WTC11 (cell line): ENCODE data around the gene RNF151. TPM values are rescaled to one million over a fixed set of nuclear protein-coding genes. Genes with fewer than 3 reads are reported as not detected.

Experiments used
- ATAC-seq: fragments of 200-7000 bp; cut with Tn5 transposase; 2 replicates; pipeline ENCODE4 v1.10.0; 2021; ENCODE audit warnings: mild to moderate bottlenecking, moderate library complexity
- CTCF ChIA-PET: fragments of 300-600 bp; sonication (Branson Sonifier 250); formaldehyde crosslinking; loops from one replicate; lab custom pipeline; 2021; ENCODE audit warnings: antibody characterized with exemption; lab: Charles Lee
- POLR2A ChIA-PET: fragments of 350-600 bp; sonication (Branson Sonifier 250); formaldehyde crosslinking; loops from one replicate; lab custom pipeline; 2021; ENCODE audit warnings: antibody characterized with exemption; lab: Charles Lee
- DNase-seq: peaks from one replicate; pipeline ENCODE4 v3.0.0; 2021; ENCODE audit warnings: low spot score
- H3K27ac Mint-ChIP-seq: 2 replicates; pipeline ENCODE4 v1.8.0; 2021; ENCODE audit warnings: mixed read lengths
- H3K27me3 Mint-ChIP-seq: 2 replicates; pipeline ENCODE4 v1.8.0; 2021; ENCODE audit warnings: low read depth, mild to moderate bottlenecking, moderate library complexity, mixed read lengths
- H3K36me3 Mint-ChIP-seq: 2 replicates; pipeline ENCODE4 v1.8.0; 2021; ENCODE audit warnings: mixed read lengths
- H3K4me1 Mint-ChIP-seq: 2 replicates; pipeline ENCODE4 v1.8.0; 2022; ENCODE audit warnings: mixed read lengths
- H3K4me3 Mint-ChIP-seq: 2 replicates; pipeline ENCODE4 v1.8.0; 2021; ENCODE audit warnings: mild to moderate bottlenecking, moderate library complexity, mixed read lengths
- H3K9me3 Mint-ChIP-seq: 2 replicates; pipeline ENCODE4 v1.8.0; 2021; ENCODE audit warnings: mixed read lengths
- ATF1 ChIP-seq: sonication (generic); formaldehyde crosslinking; IDR thresholded peaks from 2 replicates; pipeline ENCODE4 v1.8.1; 2023; ENCODE audit warnings: mild to moderate bottlenecking, moderate library complexity, missing genetic modification reagents
- ATF3 ChIP-seq: sonication (generic); formaldehyde crosslinking; conservative IDR thresholded peaks from 2 replicates; pipeline ENCODE4 v1.8.1; 2022; ENCODE audit warnings: mild to moderate bottlenecking, missing genetic modification reagents
- E2F4 ChIP-seq: sonication (generic); formaldehyde crosslinking; IDR thresholded peaks from 2 replicates; pipeline ENCODE4 v1.8.1; 2022; ENCODE audit warnings: low read depth, mild to moderate bottlenecking, moderate library complexity, missing genetic modification reagents, borderline replicate concordance
- ELF4 ChIP-seq: sonication (generic); formaldehyde crosslinking; IDR thresholded peaks from 2 replicates; pipeline ENCODE4 v1.8.1; 2022; ENCODE audit warnings: low read depth, mild to moderate bottlenecking, moderate library complexity, missing genetic modification reagents
- FOXP1 ChIP-seq: sonication (generic); formaldehyde crosslinking; IDR thresholded peaks from 2 replicates; pipeline ENCODE4 v1.8.0; 2022; ENCODE audit warnings: missing genetic modification reagents, mild to moderate bottlenecking, moderate library complexity, borderline replicate concordance
- HMGA2 ChIP-seq: fragments of 250-450 bp; sonication (Bioruptor Pico); IDR thresholded peaks from 2 replicates; pipeline ENCODE4 v1.4.0; 2021; ENCODE audit warnings: mild to moderate bottlenecking, moderate library complexity
- NFATC4 ChIP-seq: fragments of 250-450 bp; sonication (Bioruptor Pico); IDR thresholded peaks from 2 replicates; pipeline ENCODE4 v1.9.0; 2021; ENCODE audit warnings: mild to moderate bottlenecking
- NR2C2 ChIP-seq: sonication (generic); formaldehyde crosslinking; IDR thresholded peaks from 2 replicates; pipeline ENCODE4 v1.8.0; 2022; ENCODE audit warnings: mild to moderate bottlenecking, missing genetic modification reagents
- NR3C1 ChIP-seq: sonication (generic); formaldehyde crosslinking; conservative IDR thresholded peaks from 2 replicates; pipeline ENCODE4 v1.8.1; 2023; ENCODE audit warnings: low read depth, mild to moderate bottlenecking, missing genetic modification reagents
- SMAD3 ChIP-seq: sonication (generic); formaldehyde crosslinking; IDR thresholded peaks from 2 replicates; pipeline ENCODE4 v1.8.0; 2022; ENCODE audit warnings: missing genetic modification reagents, mild to moderate bottlenecking, borderline replicate concordance
- SMAD4 ChIP-seq: sonication (generic); formaldehyde crosslinking; IDR thresholded peaks from 2 replicates; pipeline ENCODE4 v1.8.0; 2022; ENCODE audit warnings: mild to moderate bottlenecking, missing genetic modification reagents
- TEAD4 ChIP-seq: sonication (generic); formaldehyde crosslinking; IDR thresholded peaks from 2 replicates; pipeline ENCODE4 v1.8.0; 2022; ENCODE audit warnings: mild to moderate bottlenecking, missing genetic modification reagents
- ZNF671 ChIP-seq: fragments of 250-450 bp; sonication (Bioruptor Pico); IDR thresholded peaks from 2 replicates; pipeline ENCODE4 v1.8.0; 2021; ENCODE audit warnings: mild to moderate bottlenecking
- total RNA-seq: library from RNA; stranded (reverse); gene quantifications from 3 replicates; pipeline ENCODE4 v1.2.3, GENCODE V29; 2021
- TF ChIP-seq, protein P1 (sequence below): fragments of 250-450 bp; sonication (Bioruptor Pico); IDR thresholded peaks from 2 replicates; pipeline ENCODE4 v1.8.0; 2021; ENCODE audit warnings: mild to moderate bottlenecking
- TF ChIP-seq, protein P2 (sequence below): sonication (generic); formaldehyde crosslinking; IDR thresholded peaks from 2 replicates; pipeline ENCODE4 v1.8.1; 2022; ENCODE audit warnings: low read depth, missing genetic modification reagents, borderline replicate concordance
- TF ChIP-seq, protein P3 (sequence below): sonication (generic); formaldehyde crosslinking; IDR thresholded peaks from 2 replicates; pipeline ENCODE4 v1.8.1; 2023; ENCODE audit warnings: mild to moderate bottlenecking, missing genetic modification reagents, moderate library complexity

The RNF151 gene
- total RNA-seq, 1 experiment from 2014 or later: 0.31 TPM

- ChIA-PET CTCF (no interaction called here), POLR2A (no interaction called here)
- H3K9me3 Mint-ChIP-seq: no peaks in the 10 kb centered on the region
- no peak overlapping the region for H3K27ac Mint-ChIP-seq
- peaks cover 10% of the 10 kb centered on the region for H3K36me3 Mint-ChIP-seq
- TF ChIP-seq TEAD4 (no peak), ATF3 (CRISPR knock-in tag) (no peak)
- TF ChIP-seq, protein P1, sequence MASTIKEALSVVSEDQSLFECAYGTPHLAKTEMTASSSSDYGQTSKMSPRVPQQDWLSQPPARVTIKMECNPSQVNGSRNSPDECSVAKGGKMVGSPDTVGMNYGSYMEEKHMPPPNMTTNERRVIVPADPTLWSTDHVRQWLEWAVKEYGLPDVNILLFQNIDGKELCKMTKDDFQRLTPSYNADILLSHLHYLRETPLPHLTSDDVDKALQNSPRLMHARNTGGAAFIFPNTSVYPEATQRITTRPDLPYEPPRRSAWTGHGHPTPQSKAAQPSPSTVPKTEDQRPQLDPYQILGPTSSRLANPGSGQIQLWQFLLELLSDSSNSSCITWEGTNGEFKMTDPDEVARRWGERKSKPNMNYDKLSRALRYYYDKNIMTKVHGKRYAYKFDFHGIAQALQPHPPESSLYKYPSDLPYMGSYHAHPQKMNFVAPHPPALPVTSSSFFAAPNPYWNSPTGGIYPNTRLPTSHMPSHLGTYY (CRISPR knock-in tag): no peak
- DNase-seq (no peak), ATAC-seq (no peak)
- no peaks in the 10 kb centered on the region for H3K27me3 Mint-ChIP-seq
- H3K4me3 Mint-ChIP-seq: peak overlapping the region; percentile 98
- peaks cover 15% of the 10 kb centered on the region for H3K4me1 Mint-ChIP-seq
These were observed 7.0 kb downstream of the RNF151 start for GRCh38 chr16:1973461-1974156.

DNA sequence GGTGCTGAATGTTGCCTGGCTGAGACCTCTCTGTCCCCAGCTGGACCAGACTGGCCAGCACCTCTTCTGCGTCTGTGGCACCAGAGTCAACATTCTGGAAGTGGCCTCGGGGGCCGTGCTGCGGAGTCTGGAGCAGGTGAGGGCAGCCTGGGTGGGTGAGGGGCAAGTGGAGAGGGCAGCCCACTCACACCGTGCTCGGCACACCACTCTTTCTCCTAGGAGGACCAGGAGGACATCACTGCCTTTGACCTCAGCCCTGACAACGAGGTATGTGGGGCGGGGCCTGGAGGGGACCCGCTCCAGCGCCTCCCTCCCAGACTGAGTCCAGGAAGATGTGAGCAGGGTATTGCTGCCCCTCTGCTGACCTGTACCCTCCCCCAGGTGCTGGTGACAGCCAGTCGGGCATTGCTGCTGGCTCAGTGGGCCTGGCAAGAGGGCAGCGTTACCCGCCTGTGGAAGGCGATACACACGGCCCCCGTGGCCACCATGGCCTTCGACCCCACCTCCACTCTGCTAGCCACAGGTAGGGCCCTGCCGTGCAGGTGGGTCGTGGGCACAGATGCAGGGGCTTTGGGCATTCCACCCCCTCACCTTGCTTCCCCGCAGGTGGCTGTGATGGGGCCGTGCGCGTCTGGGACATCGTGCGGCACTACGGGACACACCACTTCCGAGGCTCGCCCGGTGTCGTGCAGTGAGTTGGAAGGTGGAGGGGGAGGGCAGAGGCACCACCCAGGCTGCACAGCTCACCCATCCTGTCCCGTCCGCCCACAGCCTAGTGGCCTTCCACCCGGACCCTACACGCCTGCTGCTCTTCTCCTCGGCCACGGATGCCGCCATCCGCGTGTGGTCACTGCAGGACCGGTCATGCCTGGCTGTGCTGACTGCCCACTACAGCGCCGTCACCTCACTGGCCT is 7.8 kb downstream of the RNF151 start:
- Mint-ChIP-seq H3K9me3 (no peaks in the 10 kb centered on the region), H3K4me1 (peaks cover 15% of the 10 kb centered on the region), H3K27me3 (no peaks in the 10 kb centered on the region), H3K4me3 (peak overlapping the region; percentile 24), H3K36me3 (peaks cover 10% of the 10 kb centered on the region), H3K27ac (no peak overlapping the region)
- ChIA-PET CTCF (no interaction called here), POLR2A (no interaction called here)
- TF ChIP-seq, protein P2, sequence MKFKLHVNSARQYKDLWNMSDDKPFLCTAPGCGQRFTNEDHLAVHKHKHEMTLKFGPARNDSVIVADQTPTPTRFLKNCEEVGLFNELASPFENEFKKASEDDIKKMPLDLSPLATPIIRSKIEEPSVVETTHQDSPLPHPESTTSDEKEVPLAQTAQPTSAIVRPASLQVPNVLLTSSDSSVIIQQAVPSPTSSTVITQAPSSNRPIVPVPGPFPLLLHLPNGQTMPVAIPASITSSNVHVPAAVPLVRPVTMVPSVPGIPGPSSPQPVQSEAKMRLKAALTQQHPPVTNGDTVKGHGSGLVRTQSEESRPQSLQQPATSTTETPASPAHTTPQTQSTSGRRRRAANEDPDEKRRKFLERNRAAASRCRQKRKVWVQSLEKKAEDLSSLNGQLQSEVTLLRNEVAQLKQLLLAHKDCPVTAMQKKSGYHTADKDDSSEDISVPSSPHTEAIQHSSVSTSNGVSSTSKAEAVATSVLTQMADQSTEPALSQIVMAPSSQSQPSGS (CRISPR knock-in tag): no peak
- TF ChIP-seq, protein P3, sequence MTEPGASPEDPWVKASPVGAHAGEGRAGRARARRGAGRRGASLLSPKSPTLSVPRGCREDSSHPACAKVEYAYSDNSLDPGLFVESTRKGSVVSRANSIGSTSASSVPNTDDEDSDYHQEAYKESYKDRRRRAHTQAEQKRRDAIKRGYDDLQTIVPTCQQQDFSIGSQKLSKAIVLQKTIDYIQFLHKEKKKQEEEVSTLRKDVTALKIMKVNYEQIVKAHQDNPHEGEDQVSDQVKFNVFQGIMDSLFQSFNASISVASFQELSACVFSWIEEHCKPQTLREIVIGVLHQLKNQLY (CRISPR knock-in tag): no peak
- TF ChIP-seq NR2C2 (CRISPR knock-in tag) (no peak), HMGA2 (CRISPR knock-in tag) (no peak), NFATC4 (CRISPR knock-in tag) (no peak), ELF4 (CRISPR knock-in tag) (no peak), NR3C1 (CRISPR knock-in tag) (no peak), ATF1 (CRISPR knock-in tag) (no peak), SMAD3 (CRISPR knock-in tag) (no peak)
- no peak for ATAC-seq
- no peak for DNase-seq

- Mint-ChIP-seq H3K9me3 (no peaks in the 10 kb centered on the region), H3K27me3 (peaks cover 11% of the 10 kb centered on the region), H3K4me1 (peaks cover 18% of the 10 kb centered on the region), H3K27ac (no peak overlapping the region), H3K36me3 (peaks cover 10% of the 10 kb centered on the region), H3K4me3 (no peak overlapping the region)
- POLR2A ChIA-PET: no interaction called here
- DNase-seq (no peak), ATAC-seq (no peak)
- TF ChIP-seq ZNF671 (CRISPR knock-in tag): no peak
- TF ChIP-seq E2F4: no peak
- TF ChIP-seq, protein P2 (CRISPR knock-in tag): no peak
- no peak for TF ChIP-seq FOXP1 (CRISPR knock-in tag)
- no peak for TF ChIP-seq SMAD4 (CRISPR knock-in tag)
- CTCF ChIA-PET: no interaction called here
These were observed 9.0 kb downstream of the RNF151 start for GRCh38 chr16:1975432-1976215.
